VCaP (cell line): Measurements from ENCODE around the gene OBSL1.

Source experiments
- H3K27ac ChIP-seq: fragments of 450-650 bp; 2 replicates; pipeline ENCODE4 v1.5.1; 2017
- CTCF ChIP-seq: fragments of 450-650 bp; conservative IDR thresholded peaks from 2 replicates; pipeline ENCODE4 v1.5.1; 2017; ENCODE audit warnings: mild to moderate bottlenecking, moderate library complexity

Gene OBSL1

DNA sequence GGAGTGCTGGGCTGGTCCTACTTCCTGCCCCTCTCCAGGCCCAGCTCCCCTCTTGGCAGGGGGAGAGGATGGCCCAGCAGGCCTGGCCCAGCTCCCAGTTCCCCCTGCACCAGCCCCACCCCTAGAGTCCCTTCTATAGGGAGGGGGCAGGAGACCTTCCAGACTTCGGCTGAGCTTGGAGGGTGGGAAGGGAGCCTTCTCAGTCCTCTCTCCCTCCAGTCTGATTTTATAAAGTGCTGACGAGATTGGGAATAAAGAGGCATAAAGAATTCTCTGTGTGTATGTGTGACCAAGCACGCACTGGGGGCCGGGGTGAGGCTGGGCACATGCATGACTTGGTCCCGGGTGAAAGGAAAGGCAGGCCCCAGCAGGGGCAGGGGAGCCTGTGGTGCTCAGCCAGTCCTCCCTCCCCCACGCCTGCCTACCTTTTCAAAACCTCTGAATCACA lies 32.8 kb downstream of the OBSL1 start:
- H3K27ac ChIP-seq: no peak overlapping the region
- TF ChIP-seq CTCF: no peak

DNA sequence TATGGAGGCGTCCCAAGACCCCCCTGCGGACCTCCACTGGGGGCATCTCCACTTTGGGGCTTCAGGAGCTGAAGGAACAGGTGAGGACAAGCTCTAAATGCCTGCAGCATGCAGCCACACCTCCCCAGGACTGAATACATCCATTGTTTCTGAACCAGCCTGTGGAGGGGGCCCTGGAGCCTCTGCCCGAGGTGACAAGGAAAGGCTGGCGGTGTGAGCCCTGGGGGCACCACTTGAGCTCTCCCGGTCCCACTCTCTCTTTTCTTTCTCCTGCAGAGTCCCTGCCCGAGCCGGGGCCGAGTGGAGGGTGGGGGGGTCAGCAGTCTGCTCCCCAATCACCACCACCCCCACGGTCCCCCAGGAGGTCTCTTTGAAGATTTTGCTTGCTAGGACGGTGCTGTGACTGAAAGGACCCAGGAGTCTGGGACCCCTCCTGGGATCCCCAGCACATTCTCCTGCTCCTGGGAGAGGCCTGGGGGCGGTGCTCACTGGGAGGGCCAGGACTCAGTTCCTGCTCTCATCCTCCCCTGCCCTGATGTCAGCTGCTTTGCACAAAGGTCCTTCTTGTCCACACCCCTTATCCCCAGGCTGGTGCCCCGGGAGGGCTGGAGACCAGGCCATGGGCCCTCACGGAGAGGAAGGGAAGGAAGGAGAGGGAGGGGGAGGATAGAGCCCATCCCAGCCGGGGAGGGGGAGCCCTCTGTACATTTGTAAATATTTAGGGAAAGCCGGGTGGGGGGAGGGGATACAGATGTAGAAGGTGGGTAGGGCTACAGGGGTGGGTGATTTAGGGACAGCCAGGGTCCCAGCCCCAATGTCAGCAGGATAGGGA lies 33.5 kb downstream of the OBSL1 start:
- no peak overlapping the region for H3K27ac ChIP-seq
- TF ChIP-seq CTCF: no peak

GRCh38 chr2:219536967-219537366 lies 34.4 kb downstream of the OBSL1 start:
- H3K27ac ChIP-seq: no peak overlapping the region
- no peak for TF ChIP-seq CTCF

DNA sequence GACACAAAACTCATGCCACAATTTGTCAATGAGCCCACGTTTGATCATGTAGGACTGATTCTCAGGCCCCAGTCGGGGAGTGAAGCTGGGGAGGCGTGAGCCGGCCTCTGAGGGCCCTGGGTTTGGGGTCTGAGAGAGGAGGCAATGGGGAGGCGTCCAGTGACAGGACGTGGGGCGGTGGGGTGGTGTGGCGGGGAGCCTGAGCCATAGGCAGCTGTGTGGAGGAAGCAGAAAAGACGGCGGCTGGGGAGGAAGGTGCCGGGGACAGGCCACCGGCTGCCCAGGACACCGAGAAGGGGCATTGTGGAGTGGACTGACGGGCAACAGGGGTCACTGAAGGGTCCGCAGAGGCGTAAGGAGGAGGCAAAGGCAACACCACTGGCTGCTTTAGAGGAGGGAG lies 34.9 kb downstream of the OBSL1 start:
- no peak for TF ChIP-seq CTCF
- H3K27ac ChIP-seq: no peak overlapping the region

DNA sequence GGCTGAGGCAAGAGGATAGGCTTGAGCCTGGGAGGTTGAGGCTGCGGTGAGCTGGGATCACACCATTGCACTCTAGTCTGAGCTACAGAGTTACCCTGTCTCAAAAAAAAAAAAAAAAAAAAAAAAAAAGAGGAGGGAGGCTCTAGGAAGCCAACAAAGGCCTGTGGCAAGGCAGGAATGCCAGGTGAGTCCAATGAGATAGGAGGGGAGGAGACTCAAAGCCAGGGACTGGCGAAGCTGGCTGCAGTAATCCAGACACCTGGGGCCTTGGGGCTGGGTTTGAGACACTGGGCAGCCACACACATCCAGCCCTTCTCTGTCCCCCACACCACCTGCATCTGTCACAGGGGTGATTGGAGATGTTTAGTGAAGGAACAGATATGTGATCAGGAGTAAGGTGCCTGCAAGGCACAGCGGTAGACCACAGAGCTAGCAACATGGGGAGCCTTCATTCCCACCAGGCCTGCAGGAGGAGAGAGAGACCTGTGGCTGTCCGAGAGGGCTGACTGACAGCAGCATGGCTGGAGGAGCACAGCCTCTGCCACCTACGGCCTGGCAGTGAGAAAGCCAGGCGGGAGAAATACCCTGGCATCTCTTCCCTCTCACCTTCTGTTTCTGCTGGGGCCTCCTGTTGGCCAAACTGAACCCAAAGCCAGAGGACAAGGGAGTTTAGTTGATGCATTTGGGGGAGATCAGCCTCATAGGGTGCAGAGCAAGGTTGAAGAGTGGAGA lies 37.2 kb downstream of the OBSL1 start:
- no peak overlapping the region for H3K27ac ChIP-seq
- TF ChIP-seq CTCF: no peak

- H3K27ac ChIP-seq: no peak overlapping the region
Observed at GRCh38 chr2:219532378-219532649, 39.0 kb downstream of the OBSL1 start.

More at GRCh38 chr2:219532378-219532649, 39.0 kb downstream of the OBSL1 start:
- TF ChIP-seq CTCF: no peak
